Astrocyte (in vitro differentiated cells and primary cell): ENCODE measurements around the gene OPCML. TPM values are rescaled to one million over a fixed set of nuclear protein-coding genes. Genes with fewer than 3 reads are reported as not detected.

Experiments
- DNase-seq: peaks from one replicate; pipeline ENCODE4 v3.0.0-alpha.2; 2010; ENCODE audit warnings: low read depth
- FAIRE-seq: peaks from 2 replicates; lab custom pipeline; 2011; peaks lifted over from hg19 to GRCh38; lab: Jason Lieb, UNC
- H2AFZ ChIP-seq: 2 replicates; pipeline ENCODE4 v1.6.0; 2012; ENCODE audit warnings: low read depth, low read length, inconsistent platforms
- H3K27ac ChIP-seq: 2 replicates; pipeline ENCODE4 v1.5.1; 2011; ENCODE audit warnings: low read depth, low read length, inconsistent platforms
- H3K27me3 ChIP-seq: 2 replicates; pipeline ENCODE4 v1.6.0; 2011; ENCODE audit warnings: low read length, inconsistent platforms; ENCODE audit not compliant: insufficient read depth
- H3K36me3 ChIP-seq: 2 replicates; pipeline ENCODE4 v1.5.1; 2011; ENCODE audit warnings: low read length, inconsistent platforms; ENCODE audit not compliant: insufficient read depth
- H3K4me1 ChIP-seq: 2 replicates; pipeline ENCODE4 v1.5.1; 2011; ENCODE audit warnings: low read length, inconsistent platforms; ENCODE audit not compliant: insufficient read depth
- H3K4me2 ChIP-seq: 2 replicates; pipeline ENCODE4 v1.6.0; 2012; ENCODE audit warnings: low read length, inconsistent platforms
- H3K4me3 ChIP-seq: 2 replicates; pipeline ENCODE4 v1.5.1; 2011; ENCODE audit warnings: low read depth, mild to moderate bottlenecking, low read length, inconsistent platforms; ENCODE audit not compliant: insufficient read depth
- H3K79me2 ChIP-seq: 2 replicates; pipeline ENCODE4 v1.6.0; 2012; ENCODE audit warnings: mild to moderate bottlenecking, low read length, inconsistent platforms; ENCODE audit not compliant: insufficient read depth
- H3K9ac ChIP-seq: 2 replicates; pipeline ENCODE4 v1.6.0; 2012; ENCODE audit warnings: mild to moderate bottlenecking, low read length, inconsistent platforms
- H3K9me3 ChIP-seq: 2 replicates; pipeline ENCODE4 v1.5.1; 2012; ENCODE audit warnings: low read depth, mild to moderate bottlenecking, low read length, inconsistent platforms; ENCODE audit not compliant: insufficient read depth
- H4K20me1 ChIP-seq: 2 replicates; pipeline ENCODE4 v1.6.0; 2012; ENCODE audit warnings: low read length, inconsistent platforms; ENCODE audit not compliant: insufficient read depth
- H3K27ac Mint-ChIP-seq: one replicate; pipeline ENCODE4 v1.8.0; 2021; ENCODE audit warnings: mild to moderate bottlenecking, mixed read lengths; ENCODE audit not compliant: unreplicated experiment
- H3K27me3 Mint-ChIP-seq: one replicate; pipeline ENCODE4 v1.8.0; 2021; ENCODE audit warnings: low read depth, mixed read lengths; ENCODE audit not compliant: unreplicated experiment
- H3K36me3 Mint-ChIP-seq: one replicate; pipeline ENCODE4 v1.8.0; 2021; ENCODE audit warnings: low read depth, mixed read lengths; ENCODE audit not compliant: unreplicated experiment
- H3K4me1 Mint-ChIP-seq: one replicate; pipeline ENCODE4 v1.8.0; 2021; ENCODE audit warnings: low read depth, mixed read lengths; ENCODE audit not compliant: unreplicated experiment
- H3K4me3 Mint-ChIP-seq: one replicate; pipeline ENCODE4 v1.8.0; 2021; ENCODE audit warnings: mild to moderate bottlenecking, moderate library complexity, mixed read lengths; ENCODE audit not compliant: unreplicated experiment
- H3K9me3 Mint-ChIP-seq: one replicate; pipeline ENCODE4 v1.8.0; 2021; ENCODE audit warnings: mild to moderate bottlenecking, mixed read lengths; ENCODE audit not compliant: unreplicated experiment
- EZH2 ChIP-seq: IDR thresholded peaks from 2 replicates; pipeline ENCODE4 v1.6.1; 2012; ENCODE audit warnings: mild to moderate bottlenecking, low read length, inconsistent platforms; ENCODE audit not compliant: insufficient read depth
- total RNA-seq: library from RNA; stranded (reverse); gene quantifications from 2 replicates; pipeline ENCODE4 v1.2.1, GENCODE V29; 2021
- TF ChIP-seq, protein P1 (sequence below): IDR thresholded peaks from 2 replicates; pipeline ENCODE4 v1.5.1; 2011; ENCODE audit warnings: low read depth, mild to moderate bottlenecking, inconsistent platforms, low read length, moderate library complexity; ENCODE audit not compliant: insufficient read depth

Gene OPCML
- total RNA-seq, 1 donor from 2014 or later = 7.9 TPM

GRCh38 chr11:132770829-132771530 lies 761.3 kb downstream of the OPCML start:
- H3K9me3 ChIP-seq = no peaks in the 10 kb centered on the region
- H3K9me3 Mint-ChIP-seq = no peaks in the 10 kb centered on the region
- H3K27ac Mint-ChIP-seq = no peak overlapping the region
- peaks cover 4% of the 10 kb centered on the region for H3K4me1 Mint-ChIP-seq
- no peaks in the 10 kb centered on the region for H3K79me2 ChIP-seq
- FAIRE-seq (no peak), DNase-seq (peak; percentile 11)
- H3K4me2 ChIP-seq = no peak overlapping the region
- no peaks in the 10 kb centered on the region for H4K20me1 ChIP-seq
- TF ChIP-seq, protein P1, sequence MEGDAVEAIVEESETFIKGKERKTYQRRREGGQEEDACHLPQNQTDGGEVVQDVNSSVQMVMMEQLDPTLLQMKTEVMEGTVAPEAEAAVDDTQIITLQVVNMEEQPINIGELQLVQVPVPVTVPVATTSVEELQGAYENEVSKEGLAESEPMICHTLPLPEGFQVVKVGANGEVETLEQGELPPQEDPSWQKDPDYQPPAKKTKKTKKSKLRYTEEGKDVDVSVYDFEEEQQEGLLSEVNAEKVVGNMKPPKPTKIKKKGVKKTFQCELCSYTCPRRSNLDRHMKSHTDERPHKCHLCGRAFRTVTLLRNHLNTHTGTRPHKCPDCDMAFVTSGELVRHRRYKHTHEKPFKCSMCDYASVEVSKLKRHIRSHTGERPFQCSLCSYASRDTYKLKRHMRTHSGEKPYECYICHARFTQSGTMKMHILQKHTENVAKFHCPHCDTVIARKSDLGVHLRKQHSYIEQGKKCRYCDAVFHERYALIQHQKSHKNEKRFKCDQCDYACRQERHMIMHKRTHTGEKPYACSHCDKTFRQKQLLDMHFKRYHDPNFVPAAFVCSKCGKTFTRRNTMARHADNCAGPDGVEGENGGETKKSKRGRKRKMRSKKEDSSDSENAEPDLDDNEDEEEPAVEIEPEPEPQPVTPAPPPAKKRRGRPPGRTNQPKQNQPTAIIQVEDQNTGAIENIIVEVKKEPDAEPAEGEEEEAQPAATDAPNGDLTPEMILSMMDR = no peak
- TF ChIP-seq EZH2 = no peak
- peaks cover 3% of the 10 kb centered on the region for H3K4me1 ChIP-seq
- no peaks in the 10 kb centered on the region for H3K36me3 ChIP-seq
- no peak overlapping the region for H3K27ac ChIP-seq
- H3K4me3 Mint-ChIP-seq = no peak overlapping the region
- H3K27me3 ChIP-seq = no peaks in the 10 kb centered on the region
- H3K4me3 ChIP-seq = no peak overlapping the region
- peaks cover 9% of the 10 kb centered on the region for H3K27me3 Mint-ChIP-seq
- no peak overlapping the region for H3K9ac ChIP-seq
- no peak overlapping the region for H2AFZ ChIP-seq
- H3K36me3 Mint-ChIP-seq = no peaks in the 10 kb centered on the region

DNA sequence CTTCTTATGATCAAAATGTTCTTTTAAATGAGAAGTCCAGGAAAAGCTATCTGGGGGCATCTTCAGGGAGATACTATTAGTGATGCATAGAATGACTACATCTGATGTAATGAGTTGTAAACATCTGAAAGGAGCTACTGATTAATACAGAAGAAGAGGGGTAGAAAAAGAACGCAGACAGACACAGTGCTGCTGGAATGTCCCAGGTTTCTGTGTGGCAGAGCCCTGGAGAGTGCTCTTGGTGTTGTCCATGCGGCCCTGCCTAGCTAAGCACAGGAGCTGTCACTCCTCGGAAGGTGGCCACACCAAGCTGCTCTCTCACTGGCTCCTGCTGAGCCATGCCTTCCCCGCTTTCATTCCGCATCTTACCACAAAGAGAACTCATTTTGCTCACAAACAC lies 768.8 kb downstream of the OPCML start:
- Histone ChIP-seq H3K79me2 (no peaks in the 10 kb centered on the region), H3K27me3 (no peaks in the 10 kb centered on the region), H4K20me1 (no peaks in the 10 kb centered on the region), H3K4me2 (no peak overlapping the region), H3K4me1 (no peaks in the 10 kb centered on the region), H2AFZ (no peak overlapping the region), H3K9me3 (no peaks in the 10 kb centered on the region), H3K4me3 (no peak overlapping the region), H3K36me3 (no peaks in the 10 kb centered on the region), H3K27ac (no peak overlapping the region), H3K9ac (no peak overlapping the region)
- H3K27me3 Mint-ChIP-seq = peaks cover 2% of the 10 kb centered on the region
- no peak overlapping the region for H3K27ac Mint-ChIP-seq
- peaks cover 20% of the 10 kb centered on the region for H3K9me3 Mint-ChIP-seq
- H3K36me3 Mint-ChIP-seq = no peaks in the 10 kb centered on the region
- H3K4me1 Mint-ChIP-seq = peaks cover 10% of the 10 kb centered on the region
- FAIRE-seq (no peak), DNase-seq (no peak)
- TF ChIP-seq, protein P1 = no peak
- no peak for TF ChIP-seq EZH2
- no peak overlapping the region for H3K4me3 Mint-ChIP-seq

DNA sequence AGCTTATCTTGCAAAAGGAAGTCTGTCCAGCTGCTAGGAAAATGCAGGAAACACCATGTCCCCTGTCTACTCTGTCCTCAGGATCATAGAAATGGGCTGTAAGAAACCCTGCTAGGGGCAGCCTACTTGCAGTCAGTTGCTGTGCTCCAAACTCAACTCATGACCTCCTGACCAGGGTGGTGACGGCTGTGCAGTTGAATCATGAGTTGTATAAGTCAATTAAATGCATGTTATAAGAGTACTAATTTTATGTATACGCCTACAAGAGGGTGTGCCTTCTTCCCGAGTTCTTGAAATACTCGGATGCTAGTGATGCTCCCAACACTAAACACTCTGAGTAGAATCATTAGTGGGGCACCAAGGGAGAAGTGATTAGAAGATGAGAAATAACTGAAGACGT lies 776.4 kb downstream of the OPCML start:
- no peaks in the 10 kb centered on the region for H3K9me3 ChIP-seq
- no peak for DNase-seq
- no peaks in the 10 kb centered on the region for H3K36me3 ChIP-seq
- H3K4me3 ChIP-seq = no peak overlapping the region
- no peaks in the 10 kb centered on the region for H4K20me1 ChIP-seq
- H3K27me3 ChIP-seq = no peaks in the 10 kb centered on the region
- no peak for TF ChIP-seq EZH2
- TF ChIP-seq, protein P1 = no peak
- no peak overlapping the region for H2AFZ ChIP-seq
- H3K79me2 ChIP-seq = no peaks in the 10 kb centered on the region
- Mint-ChIP-seq H3K4me3 (no peak overlapping the region), H3K9me3 (peaks cover 23% of the 10 kb centered on the region), H3K36me3 (no peaks in the 10 kb centered on the region), H3K27ac (no peak overlapping the region), H3K4me1 (no peaks in the 10 kb centered on the region), H3K27me3 (no peaks in the 10 kb centered on the region)
- H3K9ac ChIP-seq = no peak overlapping the region
- H3K27ac ChIP-seq = no peak overlapping the region
- H3K4me2 ChIP-seq = no peak overlapping the region
- no peak for FAIRE-seq
- H3K4me1 ChIP-seq = no peaks in the 10 kb centered on the region
